NCI-H1105 treated with DMSO at 0.1 percent for 48 hours (cell line): ENCODE data around the gene GAL3ST1.
"Not testable (repeated sequence)": the region's sequence is repeated elsewhere in the genome, so short reads cannot be mapped to it uniquely, and the experiment has no call there.

ENCODE experiments used
- DNase-seq: peaks from one replicate; lab custom pipeline; 2025; lab: John Stamatoyannopoulos, UW

Gene GAL3ST1

DNA sequence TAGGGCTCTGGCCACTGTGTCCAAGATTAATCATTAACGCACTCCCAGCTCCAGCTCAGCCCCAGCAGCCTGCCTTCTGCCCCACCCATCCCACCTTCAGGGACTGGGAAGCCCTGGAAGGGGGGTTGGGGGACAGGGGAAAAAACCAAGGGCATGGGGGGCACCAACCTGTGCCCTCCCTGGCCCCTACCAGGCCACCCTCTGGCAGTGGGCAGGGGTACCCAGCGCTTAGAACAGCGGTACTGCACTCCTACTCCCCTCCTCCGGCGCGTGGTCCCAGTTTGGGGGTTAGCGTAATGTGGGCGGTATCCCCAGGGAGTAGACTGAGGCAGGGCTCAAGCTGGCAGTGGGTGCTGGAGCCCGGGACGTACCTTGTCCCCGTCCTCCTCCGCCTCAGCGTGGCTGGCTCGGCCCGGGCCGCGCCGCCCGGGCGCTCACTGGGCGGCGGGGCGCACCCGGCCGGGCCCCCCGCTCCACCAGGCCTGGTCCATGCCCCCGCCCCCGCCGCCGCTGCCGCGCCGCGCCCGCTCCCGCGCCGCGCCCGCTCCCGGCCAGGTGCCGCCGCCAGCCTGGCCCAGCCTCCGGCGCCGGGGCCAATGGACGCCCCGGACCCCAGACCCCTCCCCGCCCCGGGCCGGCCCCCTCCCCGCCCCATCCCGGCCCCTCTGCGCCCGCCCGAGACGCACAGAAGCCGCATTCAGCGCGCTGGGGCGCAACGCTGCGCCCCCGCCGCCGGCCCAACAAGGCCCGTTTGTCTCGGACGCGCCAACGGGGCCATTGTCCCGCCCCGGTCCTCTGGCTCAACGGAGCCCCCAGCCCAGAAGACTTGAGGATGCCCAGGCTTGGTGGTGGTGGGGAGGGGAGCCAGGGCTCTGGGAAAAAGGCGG, at the start of gene GAL3ST1:
GAL3ST1 (minus strand) TSS at position 571 of the 887 bp plus-strand sequence. CDS start 17,273 bp downstream, outside the sequence.
- peak; percentile 18 for DNase-seq

DNA sequence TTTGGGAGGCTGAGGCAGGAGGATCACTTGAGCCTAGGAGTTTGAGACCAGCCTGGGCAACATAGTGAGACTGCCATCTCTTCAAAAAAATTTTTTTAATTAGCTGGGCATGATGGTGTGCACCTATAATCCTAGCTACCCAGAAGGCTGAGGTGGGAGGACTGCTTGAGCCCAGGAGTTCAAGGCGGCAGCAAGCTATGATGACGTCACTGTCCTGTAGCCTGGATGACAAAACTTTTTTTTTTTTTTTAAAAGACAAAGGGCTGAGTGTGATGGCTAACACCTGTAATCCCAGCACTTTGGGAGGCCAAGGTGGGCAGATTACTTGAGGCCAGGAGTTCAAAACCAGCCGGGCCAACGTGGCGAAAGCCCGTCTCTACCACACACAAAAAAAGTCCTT, 45.4 kb upstream of the GAL3ST1 start:
- not testable (repeated sequence) for DNase-seq

- DNase-seq = no peak
Observed at GRCh38 chr22:30617819-30618218, 43.4 kb upstream of the GAL3ST1 start.

GRCh38 chr22:30615543-30615954, 41.1 kb upstream of the GAL3ST1 start:
- no peak for DNase-seq

DNA sequence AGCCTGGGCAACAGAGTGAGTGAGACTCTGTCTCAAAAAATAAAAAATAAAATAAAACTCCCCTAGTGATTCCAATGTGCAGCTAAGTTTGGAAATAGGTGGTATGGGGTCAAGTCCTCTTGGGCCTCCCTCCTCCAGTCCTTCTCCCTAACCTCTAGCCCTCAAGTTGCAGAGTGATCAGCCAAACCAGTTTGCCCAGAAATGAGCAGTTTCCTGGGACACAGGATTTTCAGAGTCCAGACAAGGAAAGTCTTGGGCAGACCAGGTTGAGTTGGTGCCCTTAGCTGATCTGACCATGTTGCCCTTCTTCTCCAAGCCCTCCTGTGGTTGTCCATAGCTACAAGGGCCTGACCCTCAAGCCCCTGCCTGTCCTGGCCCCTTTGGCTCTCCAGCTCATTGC, 40.4 kb upstream of the GAL3ST1 start:
- DNase-seq = no peak

GRCh38 chr22:30614268-30614667, 39.8 kb upstream of the GAL3ST1 start:
- no peak for DNase-seq

- DNase-seq = no peak
Observed at GRCh38 chr22:30612789-30613188, 38.3 kb upstream of the GAL3ST1 start.

DNA sequence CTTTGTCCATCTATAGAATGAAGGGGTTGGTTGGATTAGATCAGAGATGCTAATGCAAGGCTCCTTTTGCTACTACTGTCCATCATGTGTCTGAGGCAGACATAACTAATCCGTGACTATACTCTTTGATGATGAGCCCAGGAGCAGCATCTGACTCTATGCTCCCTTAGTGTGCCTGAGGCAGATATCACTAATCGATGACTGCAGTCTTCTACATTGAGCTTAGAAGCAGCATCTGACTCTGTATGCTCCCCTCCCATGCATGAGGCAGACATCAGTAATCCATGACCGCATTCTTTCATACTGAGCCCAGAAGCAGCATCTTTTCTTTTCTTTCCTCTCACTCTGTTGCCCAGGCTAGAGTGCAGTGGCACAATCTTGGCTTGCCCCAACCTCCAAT, 36.7 kb upstream of the GAL3ST1 start:
- DNase-seq = no peak

DNA sequence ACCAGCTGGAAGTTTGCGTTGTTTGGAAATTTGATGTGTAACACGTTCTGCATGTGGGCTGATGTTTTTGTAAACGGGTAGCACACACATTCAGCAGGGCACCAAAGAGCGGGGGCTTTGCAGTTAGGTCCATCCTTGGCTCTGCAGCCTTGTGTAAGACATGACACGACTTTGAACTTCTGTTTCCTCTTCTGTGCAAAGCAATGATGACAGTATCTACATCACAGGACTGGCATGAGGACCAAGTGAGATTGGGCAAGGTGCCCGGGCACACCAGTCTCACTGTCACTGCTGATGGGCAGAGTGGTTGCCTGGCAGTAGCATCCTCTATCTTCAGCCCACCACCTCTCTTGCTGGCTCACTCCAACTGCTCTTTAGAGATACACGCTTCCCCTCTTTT, 35.8 kb upstream of the GAL3ST1 start:
- no peak for DNase-seq

DNA sequence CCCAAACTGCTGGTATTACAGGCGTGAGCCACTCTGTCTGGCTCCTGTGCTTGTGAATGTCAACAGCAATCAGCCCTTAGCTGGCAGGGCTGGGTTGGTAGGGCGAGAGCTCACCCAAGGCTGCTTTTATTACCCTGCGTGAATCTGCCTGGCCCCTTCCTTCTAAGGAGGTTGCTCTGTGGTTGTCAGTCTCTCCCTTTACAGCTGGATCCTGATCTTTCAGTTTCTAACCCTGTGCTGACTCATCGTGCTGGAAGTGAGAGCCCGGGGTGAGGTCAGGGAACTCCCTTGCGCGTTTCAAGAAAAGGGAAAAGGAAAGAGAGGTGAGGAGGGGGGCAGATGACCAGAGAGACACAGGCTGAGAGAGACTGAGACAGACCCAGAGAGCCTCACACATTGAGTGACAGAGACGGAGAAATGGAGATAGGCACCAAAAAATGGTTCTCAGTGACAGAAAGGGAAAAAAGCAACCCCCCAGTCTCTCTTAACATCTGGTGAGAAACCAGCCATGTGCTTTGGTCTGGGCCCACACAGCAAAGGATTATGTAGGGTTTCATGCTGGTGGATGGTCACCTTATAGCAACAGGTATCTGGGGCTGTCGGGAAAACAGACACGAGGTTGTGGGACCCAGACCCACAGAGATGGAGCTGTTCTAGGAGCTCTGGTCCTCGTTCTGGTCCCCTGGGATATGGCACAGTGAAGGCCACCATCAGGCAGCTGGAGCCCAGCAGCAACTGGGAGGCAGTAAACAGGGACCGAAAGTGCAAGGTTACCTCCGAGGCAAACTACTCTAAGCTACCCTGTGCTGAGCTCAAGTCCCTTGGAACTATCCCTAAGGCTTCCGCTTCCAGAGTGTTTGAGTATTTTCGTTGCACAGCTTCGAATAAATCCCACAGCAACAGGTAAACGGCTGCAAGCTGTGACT, 35.1 kb upstream of the GAL3ST1 start:
- no peak for DNase-seq

- DNase-seq = no peak
Observed at GRCh38 chr22:30607939-30608338, 33.5 kb upstream of the GAL3ST1 start.

GRCh38 chr22:30607300-30607930, 33.0 kb upstream of the GAL3ST1 start:
- DNase-seq = no peak

DNA sequence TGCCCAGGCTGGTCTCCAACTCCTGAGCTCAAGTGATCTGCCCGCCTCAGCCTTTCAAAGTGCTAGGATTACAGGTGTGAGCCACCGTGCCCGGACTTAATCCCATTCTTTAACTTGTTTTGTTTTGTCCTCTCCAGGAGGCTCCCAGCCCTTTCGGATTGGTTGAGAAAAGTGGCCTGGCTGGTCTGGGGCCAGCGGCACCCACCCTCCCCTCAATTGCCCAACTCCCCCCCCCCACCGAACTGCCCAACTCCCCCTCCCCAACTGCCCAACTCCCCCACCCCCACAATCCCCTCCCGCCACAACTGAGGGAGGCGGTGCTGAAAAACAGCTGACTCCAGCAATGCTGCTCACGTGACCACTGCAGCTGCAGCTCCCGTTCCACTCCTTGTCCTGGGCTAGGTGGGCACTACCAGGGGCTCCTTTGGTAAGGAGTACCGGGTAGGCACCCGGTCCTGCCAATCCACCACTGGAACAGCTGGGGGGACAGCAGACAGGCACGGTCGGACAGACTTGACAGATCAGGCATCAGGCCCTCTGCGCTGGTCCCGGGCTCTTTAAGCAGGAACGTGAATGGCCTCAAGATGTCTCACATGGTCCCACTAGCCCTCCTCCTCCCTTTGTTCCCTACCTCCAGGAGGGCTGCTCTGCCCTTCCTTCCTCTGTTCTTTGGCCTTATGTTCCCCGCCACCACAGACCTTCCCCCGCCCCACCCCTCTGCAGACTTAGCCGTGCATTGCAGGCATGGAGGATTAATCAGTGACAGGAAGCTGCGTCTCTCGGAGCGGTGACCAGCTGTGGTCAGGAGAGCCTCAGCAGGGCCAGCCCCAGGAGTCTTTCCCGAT, 32.2 kb upstream of the GAL3ST1 start, which contains the start of gene TCN2:
TCN2 (plus strand) TSS at position 720 of the 845 bp plus-strand sequence. CDS start 158 bp downstream, outside the sequence.
- DNase-seq = peak; percentile 82

GRCh38 chr22:30605449-30606110, 31.1 kb upstream of the GAL3ST1 start:
- DNase-seq = peak; percentile 31

DNA sequence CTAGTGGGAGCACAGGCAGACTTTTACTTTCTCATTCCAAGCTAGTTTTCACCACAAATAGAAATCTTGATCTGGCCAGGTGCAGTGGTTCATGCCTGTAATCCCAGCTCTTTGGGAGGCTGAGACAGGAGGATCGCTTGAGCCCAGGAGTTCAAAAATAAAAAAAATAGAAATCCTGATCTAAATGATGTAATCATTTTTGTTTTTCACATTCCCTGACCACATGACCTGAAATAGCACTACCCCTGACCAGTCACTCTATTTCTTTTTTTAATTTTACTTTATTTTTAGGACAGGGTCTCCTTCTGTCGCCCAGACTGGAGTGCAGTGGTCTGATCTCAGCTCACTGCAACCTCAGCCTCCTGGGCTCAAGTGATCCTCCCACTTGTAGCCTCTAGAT, 30.3 kb upstream of the GAL3ST1 start:
- no peak for DNase-seq

- no peak for DNase-seq
Observed at GRCh38 chr22:30603801-30604200, 29.3 kb upstream of the GAL3ST1 start.

GRCh38 chr22:30602049-30602448, 27.6 kb upstream of the GAL3ST1 start:
- no peak for DNase-seq

DNA sequence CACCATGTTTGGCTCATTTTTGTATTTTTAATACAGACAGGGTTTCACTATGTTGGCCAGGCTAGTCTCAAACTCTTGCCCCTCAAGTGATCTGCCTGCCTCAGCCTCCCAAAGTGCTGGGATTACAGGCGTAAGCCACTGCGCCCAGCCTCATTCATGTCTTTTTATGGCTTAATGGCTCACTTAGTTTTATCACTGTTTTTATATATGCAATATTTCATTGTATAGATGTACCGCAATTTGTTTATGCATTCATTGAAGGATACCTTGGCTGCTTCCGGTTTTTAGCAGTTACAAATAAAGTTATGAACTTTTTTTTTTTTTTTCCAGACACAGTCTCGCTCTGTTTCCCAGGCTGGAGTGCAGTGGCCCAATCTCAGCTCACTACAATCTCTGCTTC, 27.0 kb upstream of the GAL3ST1 start:
- DNase-seq = no peak

- DNase-seq = no peak
Observed at GRCh38 chr22:30600921-30601320, 26.5 kb upstream of the GAL3ST1 start.

- DNase-seq = no peak
Observed at GRCh38 chr22:30598986-30599385, 24.5 kb upstream of the GAL3ST1 start.

GRCh38 chr22:30596886-30597285, 22.4 kb upstream of the GAL3ST1 start:
- DNase-seq = no peak
